Tibial nerve (tissue), 4 donors: ENCODE measurements around the gene CALHM2. TPM values are rescaled to one million over a fixed set of nuclear protein-coding genes. Genes with fewer than 3 reads are reported as not detected.

Experiments
- DNase-seq, 2 donors: peaks; one replicate each; pipeline ENCODE4 v3.0.0-alpha.2; 2019; ENCODE audit warnings: low spot score in 2 of 2
- H3K27ac ChIP-seq, 4 donors: fragments of 200-600 bp; sonication (generic) in 3 of 4; one replicate each; pipeline ENCODE4 v1.5.1; 2017 to 2019; ENCODE audit warnings: mild to moderate bottlenecking in 1 of 4
- H3K27me3 ChIP-seq, 2 donors: fragments of 200-600 bp; sonication (generic) in 1 of 2; one replicate each; pipeline versions ENCODE4 v1.5.1 to v1.6.0; 2017 to 2019
- H3K36me3 ChIP-seq, 3 donors: fragments of 200-600 bp; sonication (generic); one replicate each; pipeline ENCODE4 v1.5.1; 2018 to 2019
- H3K4me1 ChIP-seq, 4 donors: fragments of 200-600 bp; sonication (generic) in 3 of 4; one replicate each; pipeline ENCODE4 v1.5.1; 2017 to 2019
- H3K4me3 ChIP-seq, 4 donors: fragments of 200-600 bp; sonication (generic) in 3 of 4; one replicate each; pipeline ENCODE4 v1.5.1; 2017 to 2019; ENCODE audit warnings: mild to moderate bottlenecking in 1 of 4, moderate library complexity in 1 of 4
- H3K9me3 ChIP-seq, 4 donors: fragments of 200-600 bp; sonication (generic) in 3 of 4; one replicate each; pipeline ENCODE4 v1.5.1; 2017 to 2019
- CTCF ChIP-seq, 5 experiments: fragments of 200-600 bp in 3 of 5; fragments of 450-650 bp in 2 of 5; sonication (generic) in 3 of 5; IDR thresholded peaks; one replicate each; pipeline ENCODE4 v1.5.1; 2016 to 2019; ENCODE audit warnings: antibody characterized with exemption in 5 of 5, mild to moderate bottlenecking in 3 of 5, moderate library complexity in 2 of 5
- EP300 ChIP-seq, 2 donors: sonication (generic); formaldehyde crosslinking; IDR thresholded peaks; one replicate each; pipeline ENCODE4 v1.6.1; 2017; ENCODE audit warnings: antibody characterized with exemption in 2 of 2, mild to moderate bottlenecking in 1 of 2
- POLR2A ChIP-seq, 2 donors: fragments of 450-650 bp; IDR thresholded peaks; one replicate each; pipeline ENCODE4 v1.6.1; 2017; ENCODE audit warnings: antibody characterized with exemption in 2 of 2, mild to moderate bottlenecking in 2 of 2, moderate library complexity in 2 of 2
- WGBS, 2 donors: methylation state at CpG; one replicate each; pipeline ENCODE4 v1.1.5; 2018; 5-methylcytosine and 5-hydroxymethylcytosine counted together
- total RNA-seq, 4 donors: library from RNA; depleted of rRNA; stranded (reverse); fragments of >200 nt; gene quantifications; one replicate each; pipeline ENCODE4 v1.1.0, GENCODE V29; 2016

CALHM2 gene
- total RNA-seq, 4 donors from 2014 or later: 61.4 to 119 (median 65.6) TPM

- Histone ChIP-seq H3K27me3 (no peaks in the 10 kb centered on the region), H3K4me3 (no peak overlapping the region), H3K4me1 (peaks cover 0 to 67% (median 35%) of the 10 kb centered on the region in 4 donors), H3K36me3 (peaks cover 0 to 99% (median 8%) of the 10 kb centered on the region in 3 donors), H3K9me3 (no peaks in the 10 kb centered on the region), H3K27ac (peak overlapping the region; percentile 54 to 91 (median 82))
- TF ChIP-seq POLR2A (IDR thresholded peaks at IDR 0.05): no peak
- TF ChIP-seq EP300 (IDR thresholded peaks at IDR 0.05): no peak
- 78% methylated on average over 8 to 9 of the region's 9 CpGs for WGBS, 2 donors
- no peak for DNase-seq
Measured at GRCh38 chr10:103445366-103445765, 6.8 kb downstream of the CALHM2 start.

GRCh38 chr10:103444478-103444877 is 7.7 kb downstream of the CALHM2 start:
- Histone ChIP-seq H3K4me3 (no peak overlapping the region), H3K36me3 (peaks cover 0 to 100% (median 8%) of the 10 kb centered on the region in 3 donors), H3K27ac (peak overlapping the region in 2 of 4 donors; percentile 87 to 91), H3K9me3 (no peaks in the 10 kb centered on the region), H3K4me1 (peaks cover 0 to 58% (median 27%) of the 10 kb centered on the region in 4 donors), H3K27me3 (no peaks in the 10 kb centered on the region)
- TF ChIP-seq POLR2A (IDR thresholded peaks at IDR 0.05) (no peak), CTCF (IDR thresholded peaks at IDR 0.05) (no peak), EP300 (IDR thresholded peaks at IDR 0.05) (no peak)
- WGBS, 2 donors: 72 to 78% methylated on average over 10 of the region's 10 CpGs
- DNase-seq: no peak

- Histone ChIP-seq H3K36me3 (peaks cover 0 to 100% (median 8%) of the 10 kb centered on the region in 3 donors), H3K27me3 (no peaks in the 10 kb centered on the region), H3K4me1 (peaks cover 0 to 49% (median 19%) of the 10 kb centered on the region in 4 donors), H3K4me3 (no peak overlapping the region), H3K9me3 (no peaks in the 10 kb centered on the region), H3K27ac (peak overlapping the region in 1 of 4 donors; percentile 34)
- TF ChIP-seq EP300 (IDR thresholded peaks at IDR 0.05) (no peak), CTCF (IDR thresholded peaks at IDR 0.05) (no peak), POLR2A (IDR thresholded peaks at IDR 0.05) (no peak)
- WGBS, 2 donors: 82 to 92% methylated on average over 23 of the region's 23 CpGs
- DNase-seq: no peak
Measured at GRCh38 chr10:103443475-103444185, 8.5 kb downstream of the CALHM2 start.

GRCh38 chr10:103442031-103442461 is 10.1 kb downstream of the CALHM2 start:
- no peaks in the 10 kb centered on the region for H3K27me3 ChIP-seq
- H3K4me3 ChIP-seq: no peak overlapping the region
- peaks cover 0 to 100% (median 9%) of the 10 kb centered on the region in 3 donors for H3K36me3 ChIP-seq
- H3K9me3 ChIP-seq: no peaks in the 10 kb centered on the region
- H3K27ac ChIP-seq: peak overlapping the region in 2 of 4 donors; percentile 8 to 47
- DNase-seq: peak in 1 of 2 donors; percentile 11
- 61 to 65% methylated on average over 13 of the region's 13 CpGs for WGBS, 2 donors
- TF ChIP-seq POLR2A (IDR thresholded peaks at IDR 0.05): no peak
- TF ChIP-seq EP300 (IDR thresholded peaks at IDR 0.05): peak in 1 of 2 donors; percentile 12
- TF ChIP-seq CTCF (IDR thresholded peaks at IDR 0.05): no peak
- H3K4me1 ChIP-seq: peaks cover 0 to 33% (median 10%) of the 10 kb centered on the region in 4 donors

GRCh38 chr10:103441611-103442010 is 10.6 kb downstream of the CALHM2 start:
- no peak overlapping the region for H3K4me3 ChIP-seq
- no peaks in the 10 kb centered on the region for H3K9me3 ChIP-seq
- no peaks in the 10 kb centered on the region for H3K27me3 ChIP-seq
- peaks cover 0 to 29% (median 6%) of the 10 kb centered on the region in 4 donors for H3K4me1 ChIP-seq
- WGBS, 2 donors: 65 to 90% methylated on average over 4 to 8 of the region's 8 CpGs
- peak overlapping the region in 2 of 4 donors; percentile 8 to 59 for H3K27ac ChIP-seq
- DNase-seq: no peak
- peaks cover 0 to 100% (median 7%) of the 10 kb centered on the region in 3 donors for H3K36me3 ChIP-seq
- TF ChIP-seq CTCF (IDR thresholded peaks at IDR 0.05): no peak
- TF ChIP-seq POLR2A (IDR thresholded peaks at IDR 0.05): no peak
- no peak for TF ChIP-seq EP300 (IDR thresholded peaks at IDR 0.05)
